ENCODE measurements around the gene AGRN.
A peak's percentile ranks its signal among the peaks of the same experiment; 100 is the strongest.
"Not testable (repeated sequence)": the region's sequence is repeated elsewhere in the genome, so short reads cannot be mapped to it uniquely, and the experiment has no call there.

Gene AGRN

DNA sequence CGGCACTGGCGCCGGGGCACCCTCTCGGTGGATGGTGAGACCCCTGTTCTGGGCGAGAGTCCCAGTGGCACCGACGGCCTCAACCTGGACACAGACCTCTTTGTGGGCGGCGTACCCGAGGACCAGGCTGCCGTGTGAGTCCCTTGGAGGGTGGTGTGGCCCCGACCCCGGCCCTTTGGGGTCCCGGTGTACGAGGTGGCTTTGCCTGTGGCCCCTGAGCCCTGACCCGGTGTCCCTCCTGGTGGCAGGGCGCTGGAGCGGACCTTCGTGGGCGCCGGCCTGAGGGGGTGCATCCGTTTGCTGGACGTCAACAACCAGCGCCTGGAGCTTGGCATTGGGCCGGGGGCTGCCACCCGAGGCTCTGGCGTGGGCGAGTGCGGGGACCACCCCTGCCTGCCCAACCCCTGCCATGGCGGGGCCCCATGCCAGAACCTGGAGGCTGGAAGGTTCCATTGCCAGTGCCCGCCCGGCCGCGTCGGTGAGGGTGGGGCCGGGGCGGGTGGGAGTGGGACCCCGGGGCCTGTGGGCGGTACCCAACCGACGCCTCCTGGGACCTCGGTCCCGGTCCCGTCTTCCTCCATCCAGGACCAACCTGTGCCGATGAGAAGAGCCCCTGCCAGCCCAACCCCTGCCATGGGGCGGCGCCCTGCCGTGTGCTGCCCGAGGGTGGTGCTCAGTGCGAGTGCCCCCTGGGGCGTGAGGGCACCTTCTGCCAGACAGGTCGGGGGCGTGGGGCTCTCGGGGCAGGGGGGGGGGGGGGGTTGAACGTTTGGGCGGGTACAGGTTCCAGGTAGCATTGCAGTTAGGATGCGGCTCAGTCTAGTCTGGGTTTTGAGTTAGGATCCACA lies 29.6 kb downstream of the AGRN start:
- Mint-ChIP-seq H3K27me3 (ENCODE audit: low read depth) (no peaks in the 10 kb centered on the region), H3K27ac (no peak overlapping the region), H3K4me3 (no peak overlapping the region), H3K4me1 (ENCODE audit: low read depth) (no peaks in the 10 kb centered on the region), H3K9me3 (no peaks in the 10 kb centered on the region), H3K36me3 (ENCODE audit: low read depth) (no peaks in the 10 kb centered on the region)
- DNase-seq (ENCODE audit: low spot score): no peak

DNA sequence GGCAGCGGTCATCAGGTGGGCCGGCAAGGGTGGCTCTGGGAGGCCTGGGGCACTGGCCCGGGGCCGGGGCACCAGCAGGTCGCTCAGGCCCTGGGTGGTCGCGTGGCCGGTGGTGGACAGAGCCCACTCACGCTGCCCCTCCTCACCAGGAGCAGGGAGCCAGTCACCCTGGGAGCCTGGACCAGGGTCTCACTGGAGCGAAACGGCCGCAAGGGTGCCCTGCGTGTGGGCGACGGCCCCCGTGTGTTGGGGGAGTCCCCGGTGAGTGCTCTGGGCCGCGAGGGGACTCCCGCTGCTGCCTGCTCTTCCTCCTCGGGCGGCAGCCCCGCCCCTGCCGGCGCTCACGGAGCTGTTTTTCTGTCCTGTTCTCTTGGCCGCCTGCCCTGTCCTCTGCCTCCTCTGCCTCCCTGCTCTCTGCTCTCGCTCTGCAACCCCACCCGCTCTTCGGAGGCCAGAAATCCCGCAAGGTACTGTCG lies 30.7 kb downstream of the AGRN start:
- Mint-ChIP-seq H3K4me3 (no peak overlapping the region), H3K36me3 (ENCODE audit: low read depth) (no peaks in the 10 kb centered on the region), H3K9me3 (no peaks in the 10 kb centered on the region), H3K27me3 (ENCODE audit: low read depth) (no peaks in the 10 kb centered on the region), H3K4me1 (ENCODE audit: low read depth) (no peaks in the 10 kb centered on the region), H3K27ac (no peak overlapping the region)
- no peak for DNase-seq (ENCODE audit: low spot score)

DNA sequence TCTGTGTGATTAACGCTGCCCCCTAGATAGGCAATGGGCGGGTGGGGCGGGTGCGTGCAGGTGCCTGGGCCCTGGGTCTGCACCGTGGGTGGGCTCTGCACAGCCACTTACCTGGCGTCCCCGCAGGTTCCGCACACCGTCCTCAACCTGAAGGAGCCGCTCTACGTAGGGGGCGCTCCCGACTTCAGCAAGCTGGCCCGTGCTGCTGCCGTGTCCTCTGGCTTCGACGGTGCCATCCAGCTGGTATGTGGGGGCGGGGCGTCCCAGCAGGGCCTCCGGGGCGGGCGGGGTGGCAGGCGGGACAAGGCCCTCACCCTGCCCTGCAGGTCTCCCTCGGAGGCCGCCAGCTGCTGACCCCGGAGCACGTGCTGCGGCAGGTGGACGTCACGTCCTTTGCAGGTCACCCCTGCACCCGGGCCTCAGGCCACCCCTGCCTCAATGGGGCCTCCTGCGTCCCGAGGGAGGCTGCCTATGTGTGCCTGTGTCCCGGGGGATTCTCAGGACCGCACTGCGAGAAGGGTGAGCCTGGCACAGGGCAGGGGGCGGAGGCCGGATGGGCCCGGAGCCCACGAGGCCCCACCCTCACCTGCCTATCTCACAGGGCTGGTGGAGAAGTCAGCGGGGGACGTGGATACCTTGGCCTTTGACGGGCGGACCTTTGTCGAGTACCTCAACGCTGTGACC lies 31.3 kb downstream of the AGRN start:
- Mint-ChIP-seq H3K4me1 (ENCODE audit: low read depth) (no peaks in the 10 kb centered on the region), H3K27ac (no peak overlapping the region), H3K36me3 (ENCODE audit: low read depth) (no peaks in the 10 kb centered on the region), H3K27me3 (ENCODE audit: low read depth) (no peaks in the 10 kb centered on the region), H3K9me3 (no peaks in the 10 kb centered on the region), H3K4me3 (no peak overlapping the region)
- no peak for DNase-seq (ENCODE audit: low spot score)

DNA sequence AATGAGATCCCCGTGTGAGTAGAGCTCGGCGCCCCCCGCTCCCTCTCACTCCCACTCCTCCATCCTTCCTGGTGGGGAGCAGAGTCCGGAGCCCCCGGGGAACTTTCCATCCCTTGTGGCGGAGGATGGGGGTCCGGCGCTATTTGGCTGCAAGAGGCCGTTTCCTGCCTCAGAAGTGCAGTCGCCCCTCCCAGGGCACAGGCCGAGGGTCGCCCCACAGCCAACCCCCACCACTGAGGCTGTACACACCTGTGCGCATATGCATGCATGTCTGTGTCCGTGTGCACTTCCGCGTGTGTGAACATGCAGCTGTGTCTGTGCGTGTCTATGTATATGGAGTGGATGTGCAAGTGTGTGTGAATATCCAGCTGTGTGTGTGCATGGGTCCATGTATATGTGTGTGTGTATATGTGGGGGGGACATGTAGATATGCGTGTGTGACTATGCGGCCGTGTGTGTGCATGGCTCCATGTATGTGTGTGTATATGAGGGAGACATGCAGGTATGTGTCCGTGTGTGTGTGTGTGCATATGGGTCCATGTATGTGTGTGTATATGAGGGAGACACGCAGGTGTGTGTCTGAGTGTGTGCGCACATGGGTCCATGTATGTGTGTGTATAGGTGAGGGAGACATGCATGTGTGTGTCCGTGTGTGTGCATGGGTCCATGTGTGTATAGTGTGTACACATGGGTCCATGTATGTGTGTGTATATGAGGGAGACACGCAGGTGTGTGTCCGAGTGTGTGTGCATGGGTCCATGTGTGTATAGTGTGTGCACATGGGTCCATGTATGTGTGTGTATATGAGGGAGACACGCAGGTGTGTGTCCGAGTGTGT lies 32.3 kb downstream of the AGRN start:
- Mint-ChIP-seq H3K36me3 (ENCODE audit: low read depth) (no peaks in the 10 kb centered on the region), H3K27ac (no peak overlapping the region), H3K4me1 (ENCODE audit: low read depth) (no peaks in the 10 kb centered on the region), H3K27me3 (ENCODE audit: low read depth) (no peaks in the 10 kb centered on the region), H3K9me3 (no peaks in the 10 kb centered on the region), H3K4me3 (no peak overlapping the region)
- no peak for DNase-seq (ENCODE audit: low spot score)

DNA sequence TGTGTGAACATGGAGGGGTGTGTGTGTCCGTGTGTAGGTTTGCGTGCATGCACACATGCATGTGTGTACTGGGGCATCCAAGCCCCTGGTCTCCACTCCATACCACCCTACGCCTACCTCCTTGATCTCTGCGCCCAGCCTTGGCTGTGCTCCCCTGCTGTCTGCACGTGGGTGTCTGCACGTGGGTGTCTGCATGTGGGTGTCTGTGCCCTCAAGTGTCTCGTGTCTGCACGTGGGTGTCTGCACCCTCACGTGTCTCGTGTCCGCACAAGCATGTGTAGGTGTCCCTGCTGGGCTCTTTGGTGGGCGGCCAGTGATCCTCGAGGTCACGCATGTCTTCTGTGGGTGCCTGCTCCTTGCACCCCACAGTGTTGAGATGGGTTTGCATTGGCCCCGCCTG lies 33.1 kb downstream of the AGRN start:
- H3K27ac Mint-ChIP-seq: no peak overlapping the region
- H3K27me3 Mint-ChIP-seq (ENCODE audit: low read depth): peaks cover 5% of the 10 kb centered on the region

DNA sequence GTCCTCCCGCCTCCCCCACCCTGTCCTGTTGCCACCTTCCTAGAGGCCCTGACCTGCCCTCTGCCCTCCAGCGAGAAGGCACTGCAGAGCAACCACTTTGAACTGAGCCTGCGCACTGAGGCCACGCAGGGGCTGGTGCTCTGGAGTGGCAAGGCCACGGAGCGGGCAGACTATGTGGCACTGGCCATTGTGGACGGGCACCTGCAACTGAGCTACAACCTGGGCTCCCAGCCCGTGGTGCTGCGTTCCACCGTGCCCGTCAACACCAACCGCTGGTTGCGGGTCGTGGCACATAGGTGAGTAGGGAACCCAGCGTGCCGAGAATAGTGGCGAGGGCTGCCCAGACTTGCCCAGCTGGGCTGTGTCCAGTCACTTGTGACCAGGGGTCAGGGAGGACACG lies 33.8 kb downstream of the AGRN start:
- DNase-seq (ENCODE audit: low spot score): no peak
- Mint-ChIP-seq H3K27ac (no peak overlapping the region), H3K4me3 (no peak overlapping the region), H3K9me3 (no peaks in the 10 kb centered on the region), H3K27me3 (ENCODE audit: low read depth) (peaks cover 12% of the 10 kb centered on the region), H3K4me1 (ENCODE audit: low read depth) (peaks cover 3% of the 10 kb centered on the region), H3K36me3 (ENCODE audit: low read depth) (no peaks in the 10 kb centered on the region)

More for the DNA sequence above, 33.1 kb downstream of the AGRN start:
- Mint-ChIP-seq H3K36me3 (ENCODE audit: low read depth) (no peaks in the 10 kb centered on the region), H3K9me3 (no peaks in the 10 kb centered on the region), H3K4me3 (no peak overlapping the region), H3K4me1 (ENCODE audit: low read depth) (no peaks in the 10 kb centered on the region)
- DNase-seq (ENCODE audit: low spot score): no peak

DNA sequence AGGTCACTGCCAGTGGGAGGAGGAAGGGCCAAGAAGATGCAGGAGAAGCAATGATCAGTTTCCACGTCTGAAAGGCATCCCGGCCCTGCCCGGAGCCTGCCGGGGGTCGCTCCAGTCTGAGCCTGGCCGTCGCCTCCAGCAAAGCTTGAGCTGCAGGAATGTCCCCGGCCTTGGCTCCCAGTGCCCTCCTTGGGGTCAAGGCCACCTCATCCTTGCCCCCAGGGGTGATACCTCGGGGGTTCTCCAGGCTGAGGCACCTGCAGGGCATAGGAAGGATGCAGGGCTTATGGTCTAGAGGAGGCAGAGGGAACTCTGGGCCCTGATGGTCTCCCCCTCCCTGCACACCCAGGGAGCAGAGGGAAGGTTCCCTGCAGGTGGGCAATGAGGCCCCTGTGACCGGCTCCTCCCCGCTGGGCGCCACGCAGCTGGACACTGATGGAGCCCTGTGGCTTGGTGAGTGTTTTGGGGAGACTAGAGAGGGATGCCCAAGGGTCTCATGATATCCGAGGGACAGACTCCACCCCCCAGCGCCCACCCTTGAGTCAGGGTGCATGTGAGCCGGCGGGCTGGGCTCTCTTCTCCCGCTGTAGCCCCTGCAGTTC lies 34.3 kb downstream of the AGRN start:
- Mint-ChIP-seq H3K36me3 (ENCODE audit: low read depth) (no peaks in the 10 kb centered on the region), H3K4me3 (no peak overlapping the region), H3K9me3 (no peaks in the 10 kb centered on the region), H3K27me3 (ENCODE audit: low read depth) (peaks cover 12% of the 10 kb centered on the region), H3K27ac (no peak overlapping the region), H3K4me1 (ENCODE audit: low read depth) (peaks cover 3% of the 10 kb centered on the region)
- DNase-seq (ENCODE audit: low spot score): no peak

DNA sequence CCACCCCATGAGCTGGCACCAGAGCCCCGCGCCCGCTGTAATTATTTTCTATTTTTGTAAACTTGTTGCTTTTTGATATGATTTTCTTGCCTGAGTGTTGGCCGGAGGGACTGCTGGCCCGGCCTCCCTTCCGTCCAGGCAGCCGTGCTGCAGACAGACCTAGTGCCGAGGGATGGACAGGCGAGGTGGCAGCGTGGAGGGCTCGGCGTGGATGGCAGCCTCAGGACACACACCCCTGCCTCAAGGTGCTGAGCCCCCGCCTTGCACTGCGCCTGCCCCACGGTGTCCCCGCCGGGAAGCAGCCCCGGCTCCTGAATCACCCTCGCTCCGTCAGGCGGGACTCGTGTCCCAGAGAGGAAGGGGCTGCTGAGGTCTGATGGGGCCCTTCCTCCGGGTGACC lies 35.1 kb downstream of the AGRN start:
- H3K36me3 Mint-ChIP-seq (ENCODE audit: low read depth): no peaks in the 10 kb centered on the region

DNA sequence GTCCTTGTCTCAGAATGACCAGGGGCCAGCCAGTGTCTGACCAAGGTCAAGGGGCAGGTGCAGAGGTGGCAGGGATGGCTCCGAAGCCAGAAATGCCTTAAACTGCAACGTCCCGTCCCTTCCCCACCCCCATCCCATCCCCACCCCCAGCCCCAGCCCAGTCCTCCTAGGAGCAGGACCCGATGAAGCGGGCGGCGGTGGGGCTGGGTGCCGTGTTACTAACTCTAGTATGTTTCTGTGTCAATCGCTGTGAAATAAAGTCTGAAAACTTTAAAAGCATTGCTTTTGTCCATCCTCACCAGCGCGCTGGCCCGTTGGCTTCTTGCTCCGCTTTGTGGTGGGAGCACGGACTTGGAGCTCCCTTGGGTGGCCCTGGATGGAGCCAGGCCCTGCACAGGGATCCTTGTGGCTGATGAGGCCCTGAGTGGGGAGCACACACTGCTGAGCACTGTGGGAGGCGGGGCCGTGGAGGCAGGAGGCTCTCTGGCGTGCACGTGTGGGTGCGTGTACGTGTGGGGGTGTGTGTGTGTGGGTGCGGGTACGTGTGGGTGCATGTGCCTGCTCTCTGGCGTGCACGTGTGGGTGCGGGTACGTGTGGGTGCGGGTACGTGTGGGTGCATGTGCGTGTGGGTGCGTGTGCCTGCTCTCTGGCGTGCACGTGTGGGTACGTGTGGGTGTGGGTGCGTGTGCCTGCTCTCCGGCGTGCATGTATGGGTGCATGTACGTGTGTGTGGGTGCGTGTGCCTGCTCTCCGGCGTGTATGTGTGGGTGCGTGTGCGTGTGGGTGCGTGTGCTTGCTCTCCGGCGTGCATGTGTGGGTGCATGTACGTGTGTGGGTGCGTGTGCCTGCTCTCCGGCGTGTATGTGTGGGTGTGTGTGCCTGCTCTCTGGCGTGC lies 36.2 kb downstream of the AGRN start:
- H3K27ac Mint-ChIP-seq: no peak overlapping the region

More for the DNA sequence above, 35.1 kb downstream of the AGRN start:
- H3K27ac Mint-ChIP-seq: no peak overlapping the region
- no peaks in the 10 kb centered on the region for H3K9me3 Mint-ChIP-seq
- no peak for DNase-seq (ENCODE audit: low spot score)
- H3K4me3 Mint-ChIP-seq: no peak overlapping the region
- H3K27me3 Mint-ChIP-seq (ENCODE audit: low read depth): peaks cover 12% of the 10 kb centered on the region
- H3K4me1 Mint-ChIP-seq (ENCODE audit: low read depth): peaks cover 3% of the 10 kb centered on the region

DNA sequence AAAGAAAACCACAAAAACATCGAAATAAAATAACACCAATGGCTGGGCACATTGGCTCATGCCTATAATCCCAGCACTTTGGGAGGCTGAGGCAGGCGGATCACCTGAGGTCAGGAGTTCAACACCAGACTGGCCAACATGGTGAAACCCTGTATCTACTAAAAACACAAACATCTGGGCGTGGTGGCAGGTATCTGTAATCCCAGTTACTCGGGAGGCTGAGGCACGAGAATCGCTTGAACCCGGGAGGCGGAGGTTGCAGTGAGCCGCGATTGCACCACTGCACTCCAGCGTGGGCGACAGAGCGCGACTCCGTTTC lies 37.8 kb downstream of the AGRN start:
- not testable (repeated sequence) for H3K27ac Mint-ChIP-seq; H3K9me3 Mint-ChIP-seq; H3K4me1 Mint-ChIP-seq (ENCODE audit: low read depth); H3K36me3 Mint-ChIP-seq (ENCODE audit: low read depth); DNase-seq (ENCODE audit: low spot score)
- Mint-ChIP-seq H3K4me3 (peak overlapping the region; percentile 43), H3K27me3 (ENCODE audit: low read depth) (peaks cover 27% of the 10 kb centered on the region)

More for the DNA sequence above, 36.2 kb downstream of the AGRN start:
- Mint-ChIP-seq H3K36me3 (ENCODE audit: low read depth) (no peaks in the 10 kb centered on the region), H3K4me3 (no peak overlapping the region), H3K4me1 (ENCODE audit: low read depth) (peaks cover 3% of the 10 kb centered on the region), H3K27me3 (ENCODE audit: low read depth) (peaks cover 21% of the 10 kb centered on the region), H3K9me3 (no peaks in the 10 kb centered on the region)
- DNase-seq (ENCODE audit: low spot score): no peak

DNA sequence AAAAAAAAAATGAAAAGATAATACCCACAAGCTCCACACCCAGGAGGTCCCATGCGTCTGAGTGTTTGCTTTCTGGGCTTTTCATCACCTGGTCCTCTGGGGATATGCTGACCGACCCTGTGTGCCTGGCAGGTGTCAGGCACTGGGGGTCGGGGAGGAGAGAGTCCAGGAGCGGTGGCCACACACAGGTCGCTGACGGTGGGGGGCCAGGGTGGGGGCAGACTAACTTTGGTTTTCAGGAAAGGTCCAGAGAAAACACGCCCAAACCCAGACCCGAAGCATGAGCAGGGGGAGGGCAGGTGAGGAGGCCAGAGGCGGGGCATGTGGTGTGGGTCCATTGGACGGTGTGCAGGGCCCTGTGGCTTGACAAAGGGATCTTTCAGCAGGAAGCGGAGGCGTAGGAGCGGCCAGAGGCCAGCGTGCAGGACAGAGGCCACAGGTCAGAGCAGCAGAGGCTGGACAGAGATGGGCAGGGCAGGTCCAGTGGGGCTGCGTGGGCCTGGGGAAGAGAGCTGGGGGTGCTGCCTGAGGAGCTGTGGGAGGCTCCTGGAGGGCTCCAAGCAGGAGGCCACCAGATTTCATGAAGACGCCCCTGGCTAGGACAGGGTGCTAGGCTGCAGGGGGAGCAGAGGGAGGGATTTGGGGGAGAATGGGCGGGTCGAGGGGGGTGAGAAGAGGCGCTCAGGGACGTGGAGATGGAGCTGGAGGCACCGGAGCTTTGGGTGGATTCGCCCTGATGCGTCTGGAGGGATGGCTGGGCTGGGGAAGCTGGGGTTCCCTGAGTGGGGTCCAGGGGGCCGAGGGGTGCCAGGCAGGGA lies 38.4 kb downstream of the AGRN start:
- peaks cover 27% of the 10 kb centered on the region for H3K27me3 Mint-ChIP-seq (ENCODE audit: low read depth)
- H3K9me3 Mint-ChIP-seq: no peaks in the 10 kb centered on the region
- H3K4me1 Mint-ChIP-seq (ENCODE audit: low read depth): peaks cover 3% of the 10 kb centered on the region
- H3K27ac Mint-ChIP-seq: peak overlapping the region; percentile 70
- peak overlapping the region; percentile 76 for H3K4me3 Mint-ChIP-seq
- H3K36me3 Mint-ChIP-seq (ENCODE audit: low read depth): no peaks in the 10 kb centered on the region
- DNase-seq (ENCODE audit: low spot score): no peak

DNA sequence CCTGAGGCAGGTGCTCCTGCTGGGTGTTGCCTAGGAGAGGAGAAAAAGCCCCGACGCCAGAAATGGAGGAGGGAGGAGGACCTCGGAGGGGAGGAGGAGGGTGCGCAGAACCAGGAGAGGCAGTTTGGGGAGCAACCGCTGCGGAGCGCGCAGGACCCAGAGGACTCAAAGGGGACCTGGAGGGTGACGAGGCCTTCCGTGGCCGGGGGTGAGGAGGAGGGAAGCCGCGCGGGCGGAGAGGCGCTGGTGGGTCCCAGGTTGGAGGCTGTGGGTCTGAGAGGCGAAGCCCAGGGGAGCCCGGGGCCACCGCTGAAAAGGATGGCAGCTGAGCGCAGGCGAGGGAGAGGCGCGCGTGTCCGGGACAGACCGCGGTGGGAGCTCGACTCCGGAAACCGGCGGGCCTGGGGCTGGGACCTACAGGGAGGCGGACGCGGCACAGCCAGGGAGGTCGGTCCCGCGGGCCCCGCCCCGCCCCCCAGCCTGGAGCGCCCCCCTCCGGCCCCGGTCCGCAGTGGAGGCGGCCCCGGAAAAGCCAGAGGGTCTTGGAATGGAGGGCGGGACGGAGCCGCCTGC lies 39.1 kb downstream of the AGRN start:
- H3K27me3 Mint-ChIP-seq (ENCODE audit: low read depth): peaks cover 27% of the 10 kb centered on the region
- no peak overlapping the region for H3K27ac Mint-ChIP-seq
- H3K9me3 Mint-ChIP-seq: no peaks in the 10 kb centered on the region
- H3K4me1 Mint-ChIP-seq (ENCODE audit: low read depth): peaks cover 3% of the 10 kb centered on the region
- peak overlapping the region; percentile 76 for H3K4me3 Mint-ChIP-seq
- peak; percentile 62 for DNase-seq (ENCODE audit: low spot score)
- no peaks in the 10 kb centered on the region for H3K36me3 Mint-ChIP-seq (ENCODE audit: low read depth)

Data from T-helper 2 cell treated with Interferon-gamma antibody and Interleukin-4, amounts not matched to agents 5 μg/mL and 100 μg/mL, for 36 hours (primary cell).